Adrenal gland (tissue), 5 donors: ENCODE data around the gene CCDC30.

Experiments
- POLR2A ChIP-seq, 2 donors: fragments of 450-650 bp; IDR thresholded peaks; one replicate each; pipeline ENCODE4 v1.6.1; 2017; ENCODE audit warnings: antibody characterized with exemption in 2 of 2, mild to moderate bottlenecking in 2 of 2, moderate library complexity in 1 of 2
- TF ChIP-seq, protein P1 (sequence below), 6 experiments: fragments of 450-650 bp in 4 of 6; fragments of 200-600 bp in 2 of 6; sonication (generic) in 1 of 6; IDR thresholded peaks; 1 replicate in 5 of 6; 2 replicates in 1 of 6; pipeline versions ENCODE4 v1.5.1 to v1.8.0; 2016 to 2021; ENCODE audit warnings: antibody characterized with exemption in 6 of 6, mild to moderate bottlenecking in 2 of 6, moderate library complexity in 1 of 6
- donor health status: DM: no; HTN: no; CAD: no.

DNA sequence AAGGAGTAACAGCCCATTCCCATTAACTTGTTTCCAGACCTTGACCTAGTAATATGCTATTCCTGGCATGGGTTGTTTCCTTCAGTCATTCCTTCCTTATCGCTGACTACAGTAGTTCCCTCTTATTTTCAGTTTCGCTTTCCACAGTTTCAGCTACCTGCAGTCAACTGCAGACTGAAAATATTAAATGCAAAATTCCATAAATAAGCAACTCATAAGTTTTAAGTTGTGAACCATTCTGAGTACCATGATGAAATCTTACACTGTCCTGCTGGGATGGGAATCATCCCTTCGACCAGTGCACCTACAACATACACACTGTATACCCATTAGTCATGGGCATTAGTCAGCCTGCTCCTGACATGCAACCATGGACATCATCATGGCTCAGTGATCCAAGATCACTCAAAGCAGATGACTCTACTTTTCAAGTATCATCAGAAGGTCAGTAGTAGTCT is 66.7 kb downstream of the CCDC30 start:
- TF ChIP-seq POLR2A (IDR thresholded peaks at IDR 0.05), result no peak
- TF ChIP-seq, protein P1, sequence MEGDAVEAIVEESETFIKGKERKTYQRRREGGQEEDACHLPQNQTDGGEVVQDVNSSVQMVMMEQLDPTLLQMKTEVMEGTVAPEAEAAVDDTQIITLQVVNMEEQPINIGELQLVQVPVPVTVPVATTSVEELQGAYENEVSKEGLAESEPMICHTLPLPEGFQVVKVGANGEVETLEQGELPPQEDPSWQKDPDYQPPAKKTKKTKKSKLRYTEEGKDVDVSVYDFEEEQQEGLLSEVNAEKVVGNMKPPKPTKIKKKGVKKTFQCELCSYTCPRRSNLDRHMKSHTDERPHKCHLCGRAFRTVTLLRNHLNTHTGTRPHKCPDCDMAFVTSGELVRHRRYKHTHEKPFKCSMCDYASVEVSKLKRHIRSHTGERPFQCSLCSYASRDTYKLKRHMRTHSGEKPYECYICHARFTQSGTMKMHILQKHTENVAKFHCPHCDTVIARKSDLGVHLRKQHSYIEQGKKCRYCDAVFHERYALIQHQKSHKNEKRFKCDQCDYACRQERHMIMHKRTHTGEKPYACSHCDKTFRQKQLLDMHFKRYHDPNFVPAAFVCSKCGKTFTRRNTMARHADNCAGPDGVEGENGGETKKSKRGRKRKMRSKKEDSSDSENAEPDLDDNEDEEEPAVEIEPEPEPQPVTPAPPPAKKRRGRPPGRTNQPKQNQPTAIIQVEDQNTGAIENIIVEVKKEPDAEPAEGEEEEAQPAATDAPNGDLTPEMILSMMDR (IDR thresholded peaks at IDR 0.05), result no peak
